Measurements from ENCODE around the gene USH1C. TPM values are rescaled to one million over a fixed set of nuclear protein-coding genes. Genes with fewer than 3 reads are reported as not detected.

The USH1C gene
- total and polyA plus RNA-seq, 9 of the 15 experiments (the other 6 are each of a cell fraction or from before 2014, with no cell fraction given), result 0.04 TPM; not detected in 8

- no peak for TF ChIP-seq SIN3A (IDR thresholded peaks at IDR 0.05; ENCODE audit: borderline replicate concordance in 2 of 2, control insufficient read depth in 1 of 2, low read depth in 2 of 2, low read length in 2 of 2)
- TF ChIP-seq ELF1 (tag; IDR thresholded peaks at IDR 0.05), result no peak
- no peak for TF ChIP-seq RBM39 (optimal IDR thresholded peaks at IDR 0.05; ENCODE audit: low read depth, low read length)
- no peak for TF ChIP-seq TBL1XR1 (IDR thresholded peaks at IDR 0.05; ENCODE audit: low read length in 2 of 2)
- no peak for TF ChIP-seq BHLHE40 (IDR thresholded peaks at IDR 0.05; ENCODE audit: low read length)
- no peak for TF ChIP-seq LEF1 (IDR thresholded peaks at IDR 0.05)
Observed at GRCh38 chr11:17508306-17508705, 35.9 kb downstream of the USH1C start (continued).

GRCh38 chr11:17507773-17508172 lies 36.4 kb downstream of the USH1C start:
- H3K4me1 ChIP-seq (replicated peaks in 1 of 2; ENCODE audit: control insufficient read depth in 2 of 2, insufficient read depth in 2 of 2, low read length in 2 of 2), result no peaks in the 10 kb centered on the region
- no peak overlapping the region for H3K27ac ChIP-seq (ENCODE audit: extremely low read depth, low read depth, low read length)
- no peaks in the 10 kb centered on the region for H3K9me1 ChIP-seq (ENCODE audit: control insufficient read depth, insufficient read depth, low read length)
- H3K36me3 ChIP-seq (ENCODE audit: control insufficient read depth, insufficient read depth, low read length), result no peaks in the 10 kb centered on the region
- H3K27me3 ChIP-seq (ENCODE audit: control insufficient read depth in 2 of 2, insufficient read depth in 2 of 2, low read length in 2 of 2), result peaks cover 6 to 49% of the 10 kb centered on the region in 2 experiments
- no peak overlapping the region for H3K4me2 ChIP-seq (ENCODE audit: insufficient read depth, low read length)
- 0% methylated on average over 2 of the region's 2 CpGs for WGBS (ENCODE audit: insufficient coverage, low coverage, missing lambda C conversion rate)
- FAIRE-seq (no peak), ATAC-seq (no peak), DNase-seq (ENCODE audit: extremely low read depth in 1 of 4, low spot score in 3 of 4) (no peak)
- BruUV-seq (replicated peaks), result no TSS peak
- H2AFZ ChIP-seq (ENCODE audit: low read depth, low read length), result no peak overlapping the region
- H4K20me1 ChIP-seq (replicated peaks; ENCODE audit: control insufficient read depth, insufficient read depth, low read length), result no peaks in the 10 kb centered on the region; the same call in 1 of the 2 replicates
- ChIA-PET CTCF (ENCODE audit: low intra/inter-chr PET ratio) (no interaction called here), POLR2A (interaction anchor here (0.8 to 0.9 kb wide), 2 partner anchors 13 to 21 kb away, joined by 3 read pairs; no protein-coding TSS in a partner anchor)
- in situ Hi-C loops (cut with MboI), result no loop called here
- H3K79me2 ChIP-seq (ENCODE audit: control insufficient read depth, insufficient read depth, low read length), result no peaks in the 10 kb centered on the region
- intact Hi-C loops (cut with micrococcal nuclease), result no loop called here
- no peaks in the 10 kb centered on the region for H3K9me3 ChIP-seq (replicated peaks; ENCODE audit: control insufficient read depth, insufficient read depth, low read depth, low read length)
- no peak overlapping the region for H3K4me3 ChIP-seq
- no peak overlapping the region for H3K9ac ChIP-seq (ENCODE audit: insufficient read depth in 1 of 2, low read depth in 2 of 2, low read length in 2 of 2)
- TF ChIP-seq ZNF407 (IDR thresholded peaks at IDR 0.05; ENCODE audit: low read depth) (no peak), ZNF175 (CRISPR knock-in tag; IDR thresholded peaks at IDR 0.05; ENCODE audit: low read depth) (no peak), MTA3 (IDR thresholded peaks at IDR 0.05; ENCODE audit: borderline replicate concordance) (no peak), HDGF (IDR thresholded peaks at IDR 0.05) (no peak), ZNF184 (CRISPR knock-in tag; IDR thresholded peaks at IDR 0.05) (no peak), HDAC1 (IDR thresholded peaks at IDR 0.05) (no peak), HSF4 (CRISPR knock-in tag; IDR thresholded peaks at IDR 0.05; ENCODE audit: borderline replicate concordance) (no peak)
